GM23338 (cell line): ENCODE results near the gene XPNPEP3.

Experiments used
- CTCF ChIP-seq, 2 experiments: fragments of 200-600 bp in 1 of 2; sonication (generic) in 1 of 2; conservative IDR thresholded peaks; 2 replicates each; pipeline versions ENCODE4 v1.5.1 to v1.6.1; 2016 to 2017; ENCODE audit warnings: antibody characterized with exemption in 2 of 2, low read depth in 2 of 2, mild to moderate bottlenecking in 2 of 2, moderate library complexity in 1 of 2
- EZH2 ChIP-seq: fragments of 200-600 bp; sonication (generic); IDR thresholded peaks from one replicate; pipeline ENCODE4 v1.8.0; 2017; ENCODE audit warnings: antibody characterized with exemption, mild to moderate bottlenecking, low read depth; ENCODE audit not compliant: unreplicated experiment
- EZH2phosphoT487 ChIP-seq: fragments of 200-600 bp; sonication (generic); IDR thresholded peaks from one replicate; pipeline ENCODE4 v1.8.1; 2018; ENCODE audit warnings: antibody characterized with exemption; ENCODE audit not compliant: unreplicated experiment
- POLR2AphosphoS5 ChIP-seq: IDR thresholded peaks from 2 replicates; pipeline ENCODE4 v1.6.1; 2016; ENCODE audit warnings: antibody characterized with exemption, low read depth
- REST ChIP-seq: IDR thresholded peaks from one replicate; pipeline ENCODE4 v1.6.1; 2018; ENCODE audit warnings: antibody characterized with exemption; ENCODE audit not compliant: unreplicated experiment

- TF ChIP-seq CTCF (conservative IDR thresholded peaks at IDR 0.05; ENCODE audit: low read depth in 2 of 2) = no peak
- no peak for TF ChIP-seq REST
- no peak for TF ChIP-seq EZH2phosphoT487
- no peak for TF ChIP-seq POLR2AphosphoS5
- TF ChIP-seq EZH2 = no peak
These were observed 12.0 kb upstream of the XPNPEP3 start for GRCh38 chr22:40844951-40845350.
